GM12874 (cell line): ENCODE data around the gene DPH2.

ENCODE experiments used
- CTCF ChIP-seq: IDR thresholded peaks from 2 replicates; pipeline ENCODE4 v1.5.1; 2011; ENCODE audit warnings: low read depth, mild to moderate bottlenecking, control low read depth, low read length, moderate library complexity; ENCODE audit not compliant: insufficient read depth

The DPH2 gene

GRCh38 chr1:44021156-44021555 lies 51.3 kb downstream of the DPH2 start:
- TF ChIP-seq CTCF: no peak

- no peak for TF ChIP-seq CTCF
Observed at GRCh38 chr1:44021581-44022321, 51.9 kb downstream of the DPH2 start.
